ENCODE results near the gene SAA2.
A peak's percentile ranks its signal among the peaks of the same experiment; 100 is the strongest.
"Not testable (repeated sequence)": the region's sequence is repeated elsewhere in the genome, so short reads cannot be mapped to it uniquely, and the experiment has no call there.

Gene SAA2

GRCh38 chr11:18280438-18281045, 32.1 kb upstream of the SAA2 start:
- H3K27ac ChIP-seq, result no peak overlapping the region
- H3K4me3 ChIP-seq (ENCODE audit: low read depth, low read length), result no peak overlapping the region
- no peaks in the 10 kb centered on the region for H3K27me3 ChIP-seq (ENCODE audit: insufficient read depth, low read depth, severe bottlenecking)
- peaks cover 35% of the 10 kb centered on the region for H3K36me3 ChIP-seq
- TF ChIP-seq, protein P1, sequence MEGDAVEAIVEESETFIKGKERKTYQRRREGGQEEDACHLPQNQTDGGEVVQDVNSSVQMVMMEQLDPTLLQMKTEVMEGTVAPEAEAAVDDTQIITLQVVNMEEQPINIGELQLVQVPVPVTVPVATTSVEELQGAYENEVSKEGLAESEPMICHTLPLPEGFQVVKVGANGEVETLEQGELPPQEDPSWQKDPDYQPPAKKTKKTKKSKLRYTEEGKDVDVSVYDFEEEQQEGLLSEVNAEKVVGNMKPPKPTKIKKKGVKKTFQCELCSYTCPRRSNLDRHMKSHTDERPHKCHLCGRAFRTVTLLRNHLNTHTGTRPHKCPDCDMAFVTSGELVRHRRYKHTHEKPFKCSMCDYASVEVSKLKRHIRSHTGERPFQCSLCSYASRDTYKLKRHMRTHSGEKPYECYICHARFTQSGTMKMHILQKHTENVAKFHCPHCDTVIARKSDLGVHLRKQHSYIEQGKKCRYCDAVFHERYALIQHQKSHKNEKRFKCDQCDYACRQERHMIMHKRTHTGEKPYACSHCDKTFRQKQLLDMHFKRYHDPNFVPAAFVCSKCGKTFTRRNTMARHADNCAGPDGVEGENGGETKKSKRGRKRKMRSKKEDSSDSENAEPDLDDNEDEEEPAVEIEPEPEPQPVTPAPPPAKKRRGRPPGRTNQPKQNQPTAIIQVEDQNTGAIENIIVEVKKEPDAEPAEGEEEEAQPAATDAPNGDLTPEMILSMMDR (IDR thresholded peaks at IDR 0.05; ENCODE audit: low read depth, low read length), result no peak
- DNase-seq, result no peak
- H3K9me3 ChIP-seq (ENCODE audit: severe bottlenecking), result no peaks in the 10 kb centered on the region

- DNase-seq, result no peak
- H3K36me3 ChIP-seq, result peaks cover 27% of the 10 kb centered on the region
- no peaks in the 10 kb centered on the region for H3K9me3 ChIP-seq (ENCODE audit: severe bottlenecking)
- H3K27me3 ChIP-seq (ENCODE audit: insufficient read depth, low read depth, severe bottlenecking), result no peaks in the 10 kb centered on the region
- TF ChIP-seq, protein P1 (IDR thresholded peaks at IDR 0.05; ENCODE audit: low read depth, low read length), result no peak
- no peak overlapping the region for H3K4me3 ChIP-seq (ENCODE audit: low read depth, low read length)
- H3K27ac ChIP-seq, result no peak overlapping the region
Measured at GRCh38 chr11:18277565-18278271, 29.2 kb upstream of the SAA2 start.

GRCh38 chr11:18271206-18271605, 22.7 kb upstream of the SAA2 start:
- Histone ChIP-seq H3K36me3 (no peaks in the 10 kb centered on the region), H3K27me3 (ENCODE audit: insufficient read depth, low read depth, severe bottlenecking) (no peaks in the 10 kb centered on the region), H3K9me3 (ENCODE audit: severe bottlenecking) (no peaks in the 10 kb centered on the region), H3K27ac (no peak overlapping the region), H3K4me3 (ENCODE audit: low read depth, low read length) (no peak overlapping the region)
- TF ChIP-seq, protein P1 (IDR thresholded peaks at IDR 0.05; ENCODE audit: low read depth, low read length), result no peak
- DNase-seq, result no peak

DNA sequence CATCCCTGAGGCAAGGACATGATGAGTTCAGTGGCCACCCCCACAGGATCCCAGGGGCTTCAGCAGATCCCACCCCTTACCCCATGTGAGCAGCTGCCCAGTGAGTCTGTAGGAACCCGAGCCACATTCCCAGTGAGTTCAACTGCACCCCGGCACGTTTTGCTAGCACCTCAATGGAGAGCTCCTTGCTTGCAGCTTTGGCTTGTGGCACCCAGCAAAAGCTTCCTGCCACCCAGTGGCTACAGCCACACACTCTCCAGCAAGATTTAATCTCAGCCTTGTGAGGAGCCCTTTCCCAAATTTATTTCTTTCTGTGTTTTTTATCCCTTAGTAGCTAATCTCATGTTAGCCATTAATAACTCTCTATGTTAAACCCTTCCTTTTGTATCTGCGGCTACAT, 21.6 kb upstream of the SAA2 start:
- TF ChIP-seq, protein P1 (IDR thresholded peaks at IDR 0.05; ENCODE audit: low read depth, low read length), result 0 out of 2 replicates have a peak, but pooled peaks have one; percentile 6
- no peak overlapping the region for H3K27ac ChIP-seq

DNA sequence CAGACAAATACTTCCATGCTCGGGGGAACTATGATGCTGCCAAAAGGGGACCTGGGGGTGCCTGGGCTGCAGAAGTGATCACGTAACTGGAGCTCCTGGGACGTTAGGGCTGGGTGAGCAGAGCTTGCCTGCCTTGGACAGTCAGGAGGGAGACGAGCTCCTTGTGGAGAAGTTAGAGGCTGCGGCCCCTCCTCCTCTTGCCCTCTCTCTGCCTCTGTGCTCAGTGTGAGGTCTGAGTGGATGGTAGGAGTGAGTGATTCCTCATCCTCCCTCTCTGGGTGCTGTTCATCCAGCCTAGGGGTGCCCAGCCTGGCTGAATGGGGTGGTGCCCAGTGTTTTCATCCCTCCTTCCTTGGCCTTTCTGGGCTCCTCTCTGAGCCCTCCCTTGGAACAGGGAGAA, 20.8 kb upstream of the SAA2 start:
- not testable (repeated sequence) for H3K27ac ChIP-seq; DNase-seq; H3K9me3 ChIP-seq (ENCODE audit: severe bottlenecking); H3K27me3 ChIP-seq (ENCODE audit: insufficient read depth, low read depth, severe bottlenecking); H3K4me3 ChIP-seq (ENCODE audit: low read depth, low read length); H3K36me3 ChIP-seq

More for the DNA sequence above, 21.6 kb upstream of the SAA2 start:
- Histone ChIP-seq H3K9me3 (ENCODE audit: severe bottlenecking) (no peaks in the 10 kb centered on the region), H3K27me3 (ENCODE audit: insufficient read depth, low read depth, severe bottlenecking) (no peaks in the 10 kb centered on the region), H3K36me3 (no peaks in the 10 kb centered on the region), H3K4me3 (ENCODE audit: low read depth, low read length) (no peak overlapping the region)
- DNase-seq, result no peak

- not testable (repeated sequence) for H3K9me3 ChIP-seq (ENCODE audit: severe bottlenecking); H3K27ac ChIP-seq; H3K36me3 ChIP-seq; DNase-seq; H3K27me3 ChIP-seq (ENCODE audit: insufficient read depth, low read depth, severe bottlenecking); H3K4me3 ChIP-seq (ENCODE audit: low read depth, low read length)
Measured at GRCh38 chr11:18267335-18268133, 19.1 kb upstream of the SAA2 start.

All from WERI-Rb-1 (cell line).